Measurements from ENCODE around the gene TRERF1.

- TF ChIP-seq CTCF (IDR thresholded peaks at IDR 0.05) (no peak), POLR2A (IDR thresholded peaks at IDR 0.05) (no peak)
Observed at GRCh38 chr6:42471142-42471541, 19.4 kb upstream of the TRERF1 start.

All from thyroid gland (tissue), 4 donors.